HepG2 (cell line): ENCODE data around the gene SVOP. TPM values are rescaled to one million over a fixed set of nuclear protein-coding genes. Genes with fewer than 3 reads are reported as not detected.
A peak's percentile ranks its signal among the peaks of the same experiment; 100 is the strongest.

ENCODE experiments used
- ESRRA ChIP-seq: sonication (generic); formaldehyde crosslinking; IDR thresholded peaks from 2 replicates; pipeline ENCODE4 v1.5.1; 2020; ENCODE audit warnings: mild to moderate bottlenecking, low read depth, missing genetic modification reagents
- HOXA3 ChIP-seq: sonication (generic); formaldehyde crosslinking; IDR thresholded peaks from 2 replicates; pipeline ENCODE4 v1.5.0; 2020; ENCODE audit warnings: missing genetic modification reagents
- KAT2B ChIP-seq: fragments of 150-350 bp; IDR thresholded peaks from 2 replicates; pipeline ENCODE4 v1.6.1; 2014; ENCODE audit warnings: low read depth, low read length, borderline replicate concordance
- KMT2B ChIP-seq: IDR thresholded peaks from 2 replicates; pipeline ENCODE4 v1.6.1; 2016; ENCODE audit warnings: missing genetic modification reagents, missing compliant biosample characterization
- MEIS1 ChIP-seq: sonication (generic); formaldehyde crosslinking; IDR thresholded peaks from 2 replicates; pipeline ENCODE4 v1.9.0; 2021; ENCODE audit warnings: mild to moderate bottlenecking, missing genetic modification reagents, moderate library complexity, borderline replicate concordance
- NAIF1 ChIP-seq: sonication (generic); formaldehyde crosslinking; IDR thresholded peaks from 2 replicates; pipeline ENCODE4 v1.5.0; 2020; ENCODE audit warnings: mild to moderate bottlenecking, missing genetic modification reagents, borderline replicate concordance
- PAXIP1 ChIP-seq: sonication (generic); formaldehyde crosslinking; conservative IDR thresholded peaks from 2 replicates; pipeline ENCODE4 v1.4.0; 2020; ENCODE audit warnings: mild to moderate bottlenecking, missing genetic modification reagents, moderate library complexity
- TBP ChIP-seq: sonication (generic); formaldehyde crosslinking; IDR thresholded peaks from 2 replicates; pipeline ENCODE4 v1.5.0; 2020; ENCODE audit warnings: missing genetic modification reagents
- WIZ ChIP-seq: sonication (generic); formaldehyde crosslinking; IDR thresholded peaks from 2 replicates; pipeline ENCODE4 v1.5.1; 2020; ENCODE audit warnings: mild to moderate bottlenecking, missing genetic modification reagents
- ZFAT ChIP-seq: sonication (generic); formaldehyde crosslinking; conservative IDR thresholded peaks from 2 replicates; pipeline ENCODE4 v1.8.1; 2023; ENCODE audit warnings: missing genetic modification reagents, inconsistent platforms
- ZHX2 ChIP-seq, 2 experiments: sonication (generic) in 1 of 2; formaldehyde crosslinking in 1 of 2; IDR thresholded peaks; 2 replicates each; pipeline versions ENCODE4 v1.6.1 to v1.9.0; 2014 to 2022; ENCODE audit warnings: antibody characterized with exemption in 1 of 2, borderline replicate concordance in 1 of 2, inconsistent platforms in 1 of 2, low read depth in 1 of 2, missing genetic modification reagents in 1 of 2
- ZNF570 ChIP-seq: sonication (generic); formaldehyde crosslinking; IDR thresholded peaks from 2 replicates; pipeline ENCODE4 v1.4.0; 2020; ENCODE audit warnings: mild to moderate bottlenecking, missing genetic modification reagents, borderline replicate concordance
- ZNF839 ChIP-seq: sonication (generic); formaldehyde crosslinking; IDR thresholded peaks from 2 replicates; pipeline ENCODE4 v1.4.0; 2020; ENCODE audit warnings: missing genetic modification reagents, mild to moderate bottlenecking, borderline replicate concordance
- polyA plus RNA-seq, 8 experiments: library from polyadenylated mRNA; depleted of rRNA in 3 of 8; stranded (reverse) in 7 of 8; unstranded in 1 of 8; fragments of >200 nt; fragmentation: Illumina TruSeq in 4 of 8; extraction: Trizol in 4 of 8; gene quantifications; 2 replicates each; pipeline versions ENCODE4 v1.2.1 to v1.2.3, GENCODE V29; 2011 to 2016; ENCODE audit warnings: low read depth in 4 of 8, missing spikeins in 1 of 8, mixed read lengths in 1 of 8; ENCODE audit not compliant: insufficient read depth in 1 of 8
- total RNA-seq, 5 experiments: library from RNA; depleted of rRNA; stranded (reverse); fragments of >200 nt; fragmentation: Illumina TruSeq; extraction: Trizol; gene quantifications; 2 replicates each; pipeline ENCODE4 v1.2.3, GENCODE V29; 2016; ENCODE audit warnings: low read depth in 1 of 5
- TF ChIP-seq, protein P1 (sequence below): sonication (generic); formaldehyde crosslinking; IDR thresholded peaks from 2 replicates; pipeline ENCODE4 v1.8.0; 2022; ENCODE audit warnings: mild to moderate bottlenecking, missing genetic modification reagents, borderline replicate concordance
- TF ChIP-seq, protein P2 (sequence below): sonication (generic); formaldehyde crosslinking; IDR thresholded peaks from 2 replicates; pipeline ENCODE4 v1.4.0; 2020; ENCODE audit warnings: mild to moderate bottlenecking, missing genetic modification reagents, borderline replicate concordance

SVOP gene
- total and polyA plus RNA-seq, 2 of the 13 experiments (the other 11 are each of a cell fraction or from before 2014, with no cell fraction given) = not detected

GRCh38 chr12:109020796-109021380 lies at the start of gene SVOP (continued):
- TF ChIP-seq ZNF570 (no peak), ZNF839 (CRISPR knock-in tag) (no peak), HOXA3 (peak; percentile 78), PAXIP1 (CRISPR knock-in tag) (peak; percentile 33; the same call in 1 of the 2 replicates), NAIF1 (CRISPR knock-in tag) (no peak), KAT2B (no peak), ESRRA (CRISPR knock-in tag) (no peak), ZHX2 (IDR thresholded peaks at IDR 0.05; ENCODE audit: low read depth) (no peak), ZHX2 (CRISPR knock-in tag; IDR thresholded peaks at IDR 0.05; ENCODE audit: borderline replicate concordance) (0 out of 2 replicates have a peak, but pooled peaks have one; percentile 78), ZFAT (CRISPR knock-in tag) (no peak), KMT2B (peak; percentile 83), WIZ (CRISPR knock-in tag) (peak; percentile 99), MEIS1 (0 out of 2 replicates have a peak, but pooled peaks have one; percentile 46), TBP (no peak)
- TF ChIP-seq, protein P1, sequence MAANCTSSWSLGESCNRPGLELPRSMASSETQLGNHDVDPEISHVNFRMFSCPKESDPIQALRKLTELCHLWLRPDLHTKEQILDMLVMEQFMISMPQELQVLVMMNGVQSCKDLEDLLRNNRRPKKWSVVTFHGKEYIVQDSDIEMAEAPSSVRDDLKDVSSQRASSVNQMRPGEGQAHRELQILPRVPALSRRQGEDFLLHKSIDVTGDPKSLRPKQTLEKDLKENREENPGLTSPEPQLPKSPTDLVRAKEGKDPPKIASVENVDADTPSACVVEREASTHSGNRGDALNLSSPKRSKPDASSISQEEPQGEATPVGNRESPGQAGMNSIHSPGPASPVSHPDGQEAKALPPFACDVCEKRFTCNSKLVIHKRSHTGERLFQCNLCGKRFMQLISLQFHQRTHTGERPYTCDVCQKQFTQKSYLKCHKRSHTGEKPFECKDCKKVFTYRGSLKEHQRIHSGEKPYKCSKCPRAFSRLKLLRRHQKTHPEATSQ (CRISPR knock-in tag) = peak; percentile 73; the same call in 1 of the 2 replicates
- TF ChIP-seq, protein P2, sequence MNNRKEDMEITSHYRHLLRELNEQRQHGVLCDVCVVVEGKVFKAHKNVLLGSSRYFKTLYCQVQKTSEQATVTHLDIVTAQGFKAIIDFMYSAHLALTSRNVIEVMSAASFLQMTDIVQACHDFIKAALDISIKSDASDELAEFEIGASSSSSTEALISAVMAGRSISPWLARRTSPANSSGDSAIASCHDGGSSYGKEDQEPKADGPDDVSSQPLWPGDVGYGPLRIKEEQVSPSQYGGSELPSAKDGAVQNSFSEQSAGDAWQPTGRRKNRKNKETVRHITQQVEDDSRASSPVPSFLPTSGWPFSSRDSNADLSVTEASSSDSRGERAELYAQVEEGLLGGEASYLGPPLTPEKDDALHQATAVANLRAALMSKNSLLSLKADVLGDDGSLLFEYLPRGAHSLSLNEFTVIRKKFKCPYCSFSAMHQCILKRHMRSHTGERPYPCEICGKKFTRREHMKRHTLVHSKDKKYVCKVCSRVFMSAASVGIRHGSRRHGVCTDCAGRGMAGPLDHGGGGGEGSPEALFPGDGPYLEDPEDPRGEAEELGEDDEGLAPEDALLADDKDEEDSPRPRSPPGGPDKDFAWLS = no peak
